ENCODE data around the gene CLN3. TPM values are rescaled to one million over a fixed set of nuclear protein-coding genes. Genes with fewer than 3 reads are reported as not detected.
A peak's percentile ranks its signal among the peaks of the same experiment; 100 is the strongest.

The CLN3 gene
- total RNA-seq, 4 donors from 2014 or later, result 80.2 to 294 (median 154) TPM

DNA sequence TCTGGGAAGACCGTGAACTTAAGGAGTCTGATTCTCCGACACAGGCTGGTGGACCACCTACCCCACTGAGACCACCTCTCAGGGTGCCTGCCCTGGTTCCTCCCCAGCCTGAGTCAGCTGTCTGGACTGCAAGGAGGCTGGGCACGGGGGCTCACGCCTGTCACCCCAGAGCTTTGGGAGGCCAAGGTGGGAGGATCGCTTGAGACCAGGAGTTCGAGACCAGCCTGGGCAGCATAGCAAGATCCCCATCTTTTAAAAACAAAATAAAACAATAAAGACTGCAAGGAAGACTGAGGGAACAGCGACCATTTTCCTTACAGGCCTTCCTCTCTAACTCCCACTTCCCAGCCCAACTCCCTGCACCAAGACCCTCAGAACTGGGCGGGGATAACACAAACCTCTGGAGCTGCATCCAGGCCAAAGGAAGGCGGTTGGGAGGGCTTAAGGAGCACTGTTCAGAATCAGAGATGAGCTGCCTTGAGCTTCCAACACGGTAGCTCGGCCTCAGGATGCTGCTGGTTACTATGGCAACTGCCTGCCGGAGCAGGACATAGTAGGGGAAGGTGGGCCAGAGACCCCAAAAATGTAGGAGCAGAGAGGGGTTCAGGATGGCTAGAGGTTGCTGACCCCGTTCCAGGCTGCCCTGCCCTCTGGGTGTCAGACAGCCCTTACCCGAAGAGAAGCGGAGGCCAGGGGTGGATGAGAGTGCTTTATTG lies 7.0 kb upstream of the CLN3 start:
- Histone ChIP-seq H3K27ac (no peak overlapping the region), H3K36me3 (no peaks in the 10 kb centered on the region), H3K4me1 (peaks cover 0 to 28% (median 18%) of the 10 kb centered on the region in 4 donors), H3K27me3 (no peaks in the 10 kb centered on the region), H3K9me3 (no peaks in the 10 kb centered on the region), H3K4me3 (no peak overlapping the region)
- TF ChIP-seq, protein P1, sequence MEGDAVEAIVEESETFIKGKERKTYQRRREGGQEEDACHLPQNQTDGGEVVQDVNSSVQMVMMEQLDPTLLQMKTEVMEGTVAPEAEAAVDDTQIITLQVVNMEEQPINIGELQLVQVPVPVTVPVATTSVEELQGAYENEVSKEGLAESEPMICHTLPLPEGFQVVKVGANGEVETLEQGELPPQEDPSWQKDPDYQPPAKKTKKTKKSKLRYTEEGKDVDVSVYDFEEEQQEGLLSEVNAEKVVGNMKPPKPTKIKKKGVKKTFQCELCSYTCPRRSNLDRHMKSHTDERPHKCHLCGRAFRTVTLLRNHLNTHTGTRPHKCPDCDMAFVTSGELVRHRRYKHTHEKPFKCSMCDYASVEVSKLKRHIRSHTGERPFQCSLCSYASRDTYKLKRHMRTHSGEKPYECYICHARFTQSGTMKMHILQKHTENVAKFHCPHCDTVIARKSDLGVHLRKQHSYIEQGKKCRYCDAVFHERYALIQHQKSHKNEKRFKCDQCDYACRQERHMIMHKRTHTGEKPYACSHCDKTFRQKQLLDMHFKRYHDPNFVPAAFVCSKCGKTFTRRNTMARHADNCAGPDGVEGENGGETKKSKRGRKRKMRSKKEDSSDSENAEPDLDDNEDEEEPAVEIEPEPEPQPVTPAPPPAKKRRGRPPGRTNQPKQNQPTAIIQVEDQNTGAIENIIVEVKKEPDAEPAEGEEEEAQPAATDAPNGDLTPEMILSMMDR (IDR thresholded peaks at IDR 0.05), result no peak
- TF ChIP-seq POLR2A (IDR thresholded peaks at IDR 0.05) (no peak), EP300 (IDR thresholded peaks at IDR 0.05; ENCODE audit: low read depth) (no peak), POLR2AphosphoS5 (IDR thresholded peaks at IDR 0.05) (no peak)
- intact Hi-C loops (cut with DNase I; ENCODE audit: low total_unique reads), result no loop called here
- DNase-seq, result no peak
- in situ Hi-C loops (cut with MboI; ENCODE audit: low pct_ligation_motif_present in 1 of 4, low pct_unique_long_range_greater_than_20kb in 1 of 4, low sequenced_read_pairs in 3 of 4), result no loop called here
- WGBS, 2 donors (ENCODE audit: low coverage in 1 of 2), result 84% methylated on average over 15 of the region's 15 CpGs; no CpG with 5 or more reads in 1 of the 2 donors

- H3K27ac ChIP-seq, result no peak overlapping the region
- H3K27me3 ChIP-seq, result no peaks in the 10 kb centered on the region
- H3K4me1 ChIP-seq, result peaks cover 0 to 36% (median 26%) of the 10 kb centered on the region in 4 donors
- H3K36me3 ChIP-seq, result no peaks in the 10 kb centered on the region
- in situ Hi-C loops (cut with MboI; ENCODE audit: low pct_ligation_motif_present in 1 of 4, low pct_unique_long_range_greater_than_20kb in 1 of 4, low sequenced_read_pairs in 3 of 4) (no loop called here), intact Hi-C loops (cut with DNase I; ENCODE audit: low total_unique reads) (no loop called here)
- WGBS, 2 donors (ENCODE audit: low coverage in 1 of 2), result 89% methylated on average over 32 of the region's 33 CpGs; no CpG with 5 or more reads in 1 of the 2 donors
- no peak for TF ChIP-seq EP300 (IDR thresholded peaks at IDR 0.05; ENCODE audit: low read depth)
- no peak overlapping the region for H3K4me3 ChIP-seq
- no peak for DNase-seq
- H3K9me3 ChIP-seq, result no peaks in the 10 kb centered on the region
Observed at GRCh38 chr16:28497861-28498599, 6.2 kb upstream of the CLN3 start.

GRCh38 chr16:28497386-28497785 lies 5.5 kb upstream of the CLN3 start:
- no peak for TF ChIP-seq POLR2A (IDR thresholded peaks at IDR 0.05)
- intact Hi-C loops (cut with DNase I; ENCODE audit: low total_unique reads), result no loop called here

GRCh38 chr16:28496844-28497243 lies 5.0 kb upstream of the CLN3 start:
- TF ChIP-seq EP300 (IDR thresholded peaks at IDR 0.05; ENCODE audit: low read depth), result no peak
- no peak for TF ChIP-seq POLR2AphosphoS5 (IDR thresholded peaks at IDR 0.05)
- TF ChIP-seq, protein P1 (IDR thresholded peaks at IDR 0.05), result no peak
- TF ChIP-seq POLR2A (IDR thresholded peaks at IDR 0.05), result no peak
- Histone ChIP-seq H3K4me1 (peaks cover 0 to 44% (median 34%) of the 10 kb centered on the region in 4 donors), H3K9me3 (no peaks in the 10 kb centered on the region), H3K27me3 (no peaks in the 10 kb centered on the region), H3K4me3 (peak overlapping the region in 1 of 4 donors; percentile 61), H3K27ac (peak overlapping the region in 2 of 4 donors; percentile 89 to 98), H3K36me3 (no peaks in the 10 kb centered on the region)
- no peak for DNase-seq
- in situ Hi-C loops (cut with MboI; ENCODE audit: low pct_ligation_motif_present in 1 of 4, low pct_unique_long_range_greater_than_20kb in 1 of 4, low sequenced_read_pairs in 3 of 4) (no loop called here), intact Hi-C loops (cut with DNase I; ENCODE audit: low total_unique reads) (no loop called here)
- WGBS, 2 donors (ENCODE audit: low coverage in 1 of 2), result 72 to 91% methylated on average over 6 to 19 of the region's 19 CpGs

More at GRCh38 chr16:28497386-28497785, 5.5 kb upstream of the CLN3 start:
- Histone ChIP-seq H3K4me1 (peaks cover 0 to 43% (median 33%) of the 10 kb centered on the region in 4 donors), H3K4me3 (no peak overlapping the region), H3K27me3 (no peaks in the 10 kb centered on the region), H3K9me3 (no peaks in the 10 kb centered on the region), H3K36me3 (no peaks in the 10 kb centered on the region), H3K27ac (no peak overlapping the region)
- no peak for DNase-seq
- in situ Hi-C loops (cut with MboI; ENCODE audit: low pct_ligation_motif_present in 1 of 4, low pct_unique_long_range_greater_than_20kb in 1 of 4, low sequenced_read_pairs in 3 of 4), result no loop called here
- 90 to 92% methylated on average over 2 to 9 of the region's 9 CpGs for WGBS, 2 donors (ENCODE audit: low coverage in 1 of 2)
